ENCODE data around the gene GTF2F1.

- TF ChIP-seq MAX (IDR thresholded peaks at IDR 0.05) (no peak), JUND (IDR thresholded peaks at IDR 0.05) (no peak), ATF3 (IDR thresholded peaks at IDR 0.05) (no peak), RXRA (IDR thresholded peaks at IDR 0.05) (no peak), RAD21 (IDR thresholded peaks at IDR 0.05) (no peak), TAF1 (conservative IDR thresholded peaks at IDR 0.05) (no peak), HNF4A (conservative IDR thresholded peaks at IDR 0.05) (no peak), SP1 (IDR thresholded peaks at IDR 0.05) (no peak)
- TF ChIP-seq, protein P1, sequence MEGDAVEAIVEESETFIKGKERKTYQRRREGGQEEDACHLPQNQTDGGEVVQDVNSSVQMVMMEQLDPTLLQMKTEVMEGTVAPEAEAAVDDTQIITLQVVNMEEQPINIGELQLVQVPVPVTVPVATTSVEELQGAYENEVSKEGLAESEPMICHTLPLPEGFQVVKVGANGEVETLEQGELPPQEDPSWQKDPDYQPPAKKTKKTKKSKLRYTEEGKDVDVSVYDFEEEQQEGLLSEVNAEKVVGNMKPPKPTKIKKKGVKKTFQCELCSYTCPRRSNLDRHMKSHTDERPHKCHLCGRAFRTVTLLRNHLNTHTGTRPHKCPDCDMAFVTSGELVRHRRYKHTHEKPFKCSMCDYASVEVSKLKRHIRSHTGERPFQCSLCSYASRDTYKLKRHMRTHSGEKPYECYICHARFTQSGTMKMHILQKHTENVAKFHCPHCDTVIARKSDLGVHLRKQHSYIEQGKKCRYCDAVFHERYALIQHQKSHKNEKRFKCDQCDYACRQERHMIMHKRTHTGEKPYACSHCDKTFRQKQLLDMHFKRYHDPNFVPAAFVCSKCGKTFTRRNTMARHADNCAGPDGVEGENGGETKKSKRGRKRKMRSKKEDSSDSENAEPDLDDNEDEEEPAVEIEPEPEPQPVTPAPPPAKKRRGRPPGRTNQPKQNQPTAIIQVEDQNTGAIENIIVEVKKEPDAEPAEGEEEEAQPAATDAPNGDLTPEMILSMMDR (IDR thresholded peaks at IDR 0.05; ENCODE audit: low read depth, low read length, missing input control), result no peak
- TF ChIP-seq, protein P2, sequence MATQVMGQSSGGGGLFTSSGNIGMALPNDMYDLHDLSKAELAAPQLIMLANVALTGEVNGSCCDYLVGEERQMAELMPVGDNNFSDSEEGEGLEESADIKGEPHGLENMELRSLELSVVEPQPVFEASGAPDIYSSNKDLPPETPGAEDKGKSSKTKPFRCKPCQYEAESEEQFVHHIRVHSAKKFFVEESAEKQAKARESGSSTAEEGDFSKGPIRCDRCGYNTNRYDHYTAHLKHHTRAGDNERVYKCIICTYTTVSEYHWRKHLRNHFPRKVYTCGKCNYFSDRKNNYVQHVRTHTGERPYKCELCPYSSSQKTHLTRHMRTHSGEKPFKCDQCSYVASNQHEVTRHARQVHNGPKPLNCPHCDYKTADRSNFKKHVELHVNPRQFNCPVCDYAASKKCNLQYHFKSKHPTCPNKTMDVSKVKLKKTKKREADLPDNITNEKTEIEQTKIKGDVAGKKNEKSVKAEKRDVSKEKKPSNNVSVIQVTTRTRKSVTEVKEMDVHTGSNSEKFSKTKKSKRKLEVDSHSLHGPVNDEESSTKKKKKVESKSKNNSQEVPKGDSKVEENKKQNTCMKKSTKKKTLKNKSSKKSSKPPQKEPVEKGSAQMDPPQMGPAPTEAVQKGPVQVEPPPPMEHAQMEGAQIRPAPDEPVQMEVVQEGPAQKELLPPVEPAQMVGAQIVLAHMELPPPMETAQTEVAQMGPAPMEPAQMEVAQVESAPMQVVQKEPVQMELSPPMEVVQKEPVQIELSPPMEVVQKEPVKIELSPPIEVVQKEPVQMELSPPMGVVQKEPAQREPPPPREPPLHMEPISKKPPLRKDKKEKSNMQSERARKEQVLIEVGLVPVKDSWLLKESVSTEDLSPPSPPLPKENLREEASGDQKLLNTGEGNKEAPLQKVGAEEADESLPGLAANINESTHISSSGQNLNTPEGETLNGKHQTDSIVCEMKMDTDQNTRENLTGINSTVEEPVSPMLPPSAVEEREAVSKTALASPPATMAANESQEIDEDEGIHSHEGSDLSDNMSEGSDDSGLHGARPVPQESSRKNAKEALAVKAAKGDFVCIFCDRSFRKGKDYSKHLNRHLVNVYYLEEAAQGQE (IDR thresholded peaks at IDR 0.05), result no peak
Measured at GRCh38 chr19:6340493-6341201, 52.3 kb downstream of the GTF2F1 start.

Measured in liver (tissue), 3 donors.